GM12878 (cell line): ENCODE data around the gene SPATA46. TPM values are rescaled to one million over a fixed set of nuclear protein-coding genes. Genes with fewer than 3 reads are reported as not detected.

ENCODE experiments used
- ATAC-seq: fragments of 200-7000 bp; cut with Tn5 transposase; 3 replicates; pipeline ENCODE4 v1.9.1; 2020; ENCODE audit warnings: mild to moderate bottlenecking, moderate library complexity
- BruUV-seq: library from RNA; stranded (reverse); fragments of 400-500 nt; replicated peaks from 2 replicates; lab custom pipeline; 2021; lab: Mats Ljungman, UMichigan
- CTCF ChIA-PET: fragments of 300-600 bp; sonication (Branson Sonifier 250); formaldehyde crosslinking; extraction: SDS; loops from one replicate; lab custom pipeline; 2021; ENCODE audit warnings: inconsistent platforms; lab: Yijun Ruan, JAX
- POLR2A ChIA-PET: fragments of 350-600 bp; formaldehyde crosslinking; extraction: SDS; loops from one replicate; lab custom pipeline; 2021; ENCODE audit warnings: inconsistent platforms; lab: Charles Lee
- RAD21 ChIA-PET: fragments of 300-600 bp; sonication (Branson Sonifier 250); formaldehyde crosslinking; loops from one replicate; lab custom pipeline; 2023; ENCODE audit warnings: antibody characterized with exemption; ENCODE audit not compliant: unreplicated experiment; lab: Charles Lee
- SMC1A ChIA-PET: fragments of 300-600 bp; sonication (Branson Sonifier 250); formaldehyde crosslinking; loops from one replicate; lab custom pipeline; 2023; ENCODE audit not compliant: unreplicated experiment, uncharacterized antibody; lab: Charles Lee
- DNase-seq: peaks from one replicate; pipeline ENCODE4 v3.0.0-alpha.2; 2011; ENCODE audit warnings: low read depth, low spot score
- FAIRE-seq: peaks from 3 replicates; lab custom pipeline; 2011; peaks lifted over from hg19 to GRCh38; lab: Jason Lieb, UNC
- H2AFZ ChIP-seq: 2 replicates; pipeline ENCODE4 v1.6.0; 2011; ENCODE audit warnings: low read depth, low read length, control low read depth; ENCODE audit not compliant: control insufficient read depth
- H3K27ac ChIP-seq: 2 replicates; pipeline ENCODE4 v1.5.1; 2011; ENCODE audit warnings: control low read depth; ENCODE audit not compliant: control insufficient read depth, insufficient read depth
- H3K27me3 ChIP-seq, 2 experiments: replicated peaks in 1 of 2; 2 replicates each; pipeline versions ENCODE4 v1.6.0 to v1.6.1; 2011; ENCODE audit warnings: low read length in 1 of 2; ENCODE audit not compliant: control insufficient read depth in 2 of 2, insufficient read depth in 2 of 2
- H3K36me3 ChIP-seq, 2 experiments: 2 replicates each; pipeline ENCODE4 v1.5.1; 2011; ENCODE audit warnings: low read length in 1 of 2; ENCODE audit not compliant: control insufficient read depth in 2 of 2, insufficient read depth in 2 of 2
- H3K4me1 ChIP-seq: 2 replicates; pipeline ENCODE4 v1.6.1; 2011; ENCODE audit warnings: mild to moderate bottlenecking, low read length, moderate library complexity, mixed read lengths; ENCODE audit not compliant: control insufficient read depth, insufficient read depth
- H3K4me2 ChIP-seq: 2 replicates; pipeline ENCODE4 v1.6.0; 2011; ENCODE audit warnings: control low read depth; ENCODE audit not compliant: control insufficient read depth, insufficient read depth
- H3K4me3 ChIP-seq: fragments of 200-600 bp; sonication (generic); 2 replicates; pipeline ENCODE4 v1.5.1; 2016
- H3K79me2 ChIP-seq: 2 replicates; pipeline ENCODE4 v1.6.0; 2011; ENCODE audit warnings: low read length; ENCODE audit not compliant: control insufficient read depth, insufficient read depth
- H3K9ac ChIP-seq: 2 replicates; pipeline ENCODE4 v1.8.0; 2011; ENCODE audit warnings: low read length, control low read depth, mixed read lengths; ENCODE audit not compliant: control insufficient read depth, insufficient read depth
- H3K9me3 ChIP-seq: replicated peaks from 3 replicates; pipeline ENCODE4 v1.5.1; 2011; ENCODE audit warnings: mild to moderate bottlenecking, low read length; ENCODE audit not compliant: control insufficient read depth, insufficient read depth
- H4K20me1 ChIP-seq: 2 replicates; pipeline ENCODE4 v1.6.0; 2011; ENCODE audit not compliant: control insufficient read depth, insufficient read depth
- BCL11A ChIP-seq: IDR thresholded peaks from 2 replicates; pipeline ENCODE4 v1.6.1; 2011; ENCODE audit warnings: low read depth, low read length
- BCLAF1 ChIP-seq: fragments of 450-650 bp; IDR thresholded peaks from 2 replicates; pipeline ENCODE4 v1.6.1; 2017; ENCODE audit warnings: antibody characterized with exemption, mild to moderate bottlenecking, moderate library complexity
- E2F4 ChIP-seq: IDR thresholded peaks from 2 replicates; pipeline ENCODE4 v1.6.1; 2012; ENCODE audit warnings: low read depth, low read length, improper control_type of control experiment
- JUND ChIP-seq: IDR thresholded peaks from 2 replicates; pipeline ENCODE4 v1.6.1; 2012; ENCODE audit warnings: low read depth, mild to moderate bottlenecking, low read length, improper control_type of control experiment, moderate library complexity
- PKNOX1 ChIP-seq: fragments of 450-650 bp; IDR thresholded peaks from 2 replicates; pipeline ENCODE4 v1.6.1; 2016; ENCODE audit warnings: mild to moderate bottlenecking
- RELB ChIP-seq: fragments of 450-650 bp; IDR thresholded peaks from 2 replicates; pipeline ENCODE4 v1.6.1; 2017; ENCODE audit warnings: low read depth, mild to moderate bottlenecking, moderate library complexity
- SMARCA5 ChIP-seq: fragments of 450-650 bp; IDR thresholded peaks from 2 replicates; pipeline ENCODE4 v1.6.1; 2017; ENCODE audit warnings: mild to moderate bottlenecking
- SRF ChIP-seq, 2 experiments: IDR thresholded peaks; 2 replicates each; pipeline ENCODE4 v1.6.1; 2011; ENCODE audit warnings: low read depth in 2 of 2, low read length in 2 of 2, mild to moderate bottlenecking in 1 of 2, moderate library complexity in 1 of 2
- STAT1 ChIP-seq: fragments of 450-650 bp; conservative IDR thresholded peaks from 2 replicates; pipeline ENCODE4 v1.6.1; 2014; ENCODE audit warnings: antibody characterized with exemption, mild to moderate bottlenecking
- SUPT20H ChIP-seq: IDR thresholded peaks from 2 replicates; pipeline ENCODE4 v1.6.1; 2011; ENCODE audit warnings: low read depth, mild to moderate bottlenecking, low read length, moderate library complexity, borderline replicate concordance; ENCODE audit not compliant: control insufficient read depth
- TBL1XR1 ChIP-seq: IDR thresholded peaks from 2 replicates; pipeline ENCODE4 v1.6.1; 2012; ENCODE audit warnings: low read depth, low read length, improper control_type of control experiment
- WGBS: methylation state at CpG from one replicate; pipeline ENCODE4 v1.1.6; 2016; ENCODE audit warnings: low lambda C conversion rate; ENCODE audit not compliant: insufficient replicate concordance, insufficient coverage; ENCODE audit errors: missing lambda C conversion rate; 5-methylcytosine and 5-hydroxymethylcytosine counted together
- in situ Hi-C: fragments of 300-500 bp; cut with MboI; formaldehyde crosslinking; loops from 9 replicates; pipeline ENCODE4 v1.14.3; 2018; ENCODE audit warnings: mixed read lengths
- intact Hi-C: fragments of 100-400 bp; cut with micrococcal nuclease; formaldehyde crosslinking; loops from one replicate; pipeline ENCODE4 v1.14.2; 2022; ENCODE audit not compliant: unreplicated experiment
- polyA plus RNA-seq, 11 experiments: library from polyadenylated mRNA; depleted of rRNA in 4 of 11; unstranded in 6 of 11; stranded (reverse) in 5 of 11; fragments of >200 nt; fragmentation: Nextera tagmentation in 4 of 11; fragmentation: Illumina TruSeq in 1 of 11; extraction: Ambion mirVana in 4 of 11; extraction: Trizol in 1 of 11; gene quantifications; 1 replicate in 1 of 11; 2 replicates in 10 of 11; pipeline versions ENCODE4 v1.2.1 to v1.2.3, GENCODE V29; 2011 to 2016; ENCODE audit warnings: inconsistent platforms in 2 of 11, missing spikeins in 2 of 11, low read depth in 1 of 11
- total RNA-seq, 4 experiments: library from RNA; depleted of rRNA in 3 of 4; stranded (reverse); fragments of >200 nt in 3 of 4; fragmentation: Illumina TruSeq in 1 of 4; extraction: Trizol in 1 of 4; gene quantifications; 2 replicates each; pipeline versions ENCODE4 v1.2.1 to v1.2.3, GENCODE V29; 2013 to 2021

SPATA46 gene
- total and polyA plus RNA-seq, 10 of the 15 experiments (the other 5 are each of a cell fraction or from before 2014, with no cell fraction given), result not detected

GRCh38 chr1:162327788-162328165 is 48.9 kb downstream of the SPATA46 start:
- ATAC-seq (no peak), DNase-seq (no peak), FAIRE-seq (no peak)
- no peaks in the 10 kb centered on the region for H3K4me1 ChIP-seq
- peaks cover 0 to 2% of the 10 kb centered on the region in 2 experiments; a peak in 2 of 4 replicates for H3K27me3 ChIP-seq
- WGBS, result 59% methylated on average over 1 of the region's 1 CpG
- H3K79me2 ChIP-seq, result no peaks in the 10 kb centered on the region
- H2AFZ ChIP-seq, result no peak overlapping the region
- RAD21 ChIA-PET, result no interaction called here
- no TSS peak for BruUV-seq
- SMC1A ChIA-PET, result no interaction called here
- CTCF ChIA-PET, result no interaction called here
- intact Hi-C loops, result no loop called here
- no peaks in the 10 kb centered on the region for H3K36me3 ChIP-seq
- no peak overlapping the region for H3K9ac ChIP-seq
- H4K20me1 ChIP-seq, result no peaks in the 10 kb centered on the region
- no peak overlapping the region for H3K27ac ChIP-seq
- H3K4me2 ChIP-seq, result no peak overlapping the region
- no peaks in the 10 kb centered on the region for H3K9me3 ChIP-seq
- H3K4me3 ChIP-seq, result no peak overlapping the region
- in situ Hi-C loops, result no loop called here
- no peak for TF ChIP-seq E2F4
- TF ChIP-seq SUPT20H, result no peak
- no peak for TF ChIP-seq PKNOX1
- TF ChIP-seq RELB, result no peak
- TF ChIP-seq BCLAF1, result no peak
- no peak for TF ChIP-seq BCL11A
- no peak for TF ChIP-seq SRF (IDR thresholded peaks at IDR 0.05; ENCODE audit: low read depth in 2 of 2, low read length in 2 of 2)
- TF ChIP-seq JUND, result no peak
- no peak for TF ChIP-seq SMARCA5
- no peak for TF ChIP-seq STAT1
- no peak for TF ChIP-seq TBL1XR1
- POLR2A ChIA-PET, result no interaction called here
